GM19238 (cell line): ENCODE data around the gene SF3A2.

ENCODE experiments used
- DNase-seq: peaks from one replicate; pipeline ENCODE4 v3.0.0; 2011; ENCODE audit warnings: low spot score; ENCODE audit not compliant: insufficient read length

SF3A2 gene

DNA sequence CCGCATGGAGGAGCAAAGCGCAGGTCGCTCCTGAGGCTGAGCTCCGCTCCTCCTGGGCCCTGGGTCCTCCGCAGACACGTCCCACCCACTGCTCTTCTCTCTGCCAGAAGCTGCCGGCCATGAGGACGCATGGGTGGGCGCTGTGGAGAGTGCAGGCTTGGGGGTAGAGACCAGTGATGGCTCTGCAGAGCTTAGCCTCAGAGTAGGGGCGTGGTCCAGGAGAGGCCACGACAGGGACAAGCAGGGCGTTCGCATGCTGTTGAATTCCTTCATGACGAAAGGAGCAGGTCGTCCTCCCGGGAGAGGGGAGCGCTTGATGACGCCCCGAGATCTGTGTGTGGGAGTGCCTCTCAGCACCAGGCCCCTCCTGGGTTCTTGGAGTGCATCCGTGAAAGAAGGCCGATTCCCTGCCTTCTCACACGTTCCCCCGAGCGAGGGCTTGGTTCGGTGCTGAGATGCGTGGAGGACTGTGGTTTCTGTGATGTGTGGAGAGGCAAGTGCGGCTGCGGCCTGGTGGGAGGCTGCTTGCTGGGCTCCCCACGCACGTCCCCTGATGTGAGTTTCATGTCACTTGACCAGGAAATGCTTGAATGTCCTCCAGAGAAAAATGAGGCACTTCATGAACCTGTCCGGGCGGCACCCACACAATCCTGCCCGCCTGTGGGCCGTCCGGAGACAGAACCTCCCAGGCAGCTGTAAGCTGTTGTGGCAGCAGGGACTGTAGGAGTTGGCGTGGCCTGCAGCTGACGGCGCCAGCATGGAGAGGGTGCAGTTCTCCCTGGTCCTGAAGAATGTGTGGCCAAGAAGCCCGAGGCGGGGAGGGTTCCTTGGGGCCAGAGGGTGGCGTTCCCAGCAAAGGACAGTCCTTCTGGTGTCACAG, 4.5 kb downstream of the SF3A2 start:
- no peak for DNase-seq

DNA sequence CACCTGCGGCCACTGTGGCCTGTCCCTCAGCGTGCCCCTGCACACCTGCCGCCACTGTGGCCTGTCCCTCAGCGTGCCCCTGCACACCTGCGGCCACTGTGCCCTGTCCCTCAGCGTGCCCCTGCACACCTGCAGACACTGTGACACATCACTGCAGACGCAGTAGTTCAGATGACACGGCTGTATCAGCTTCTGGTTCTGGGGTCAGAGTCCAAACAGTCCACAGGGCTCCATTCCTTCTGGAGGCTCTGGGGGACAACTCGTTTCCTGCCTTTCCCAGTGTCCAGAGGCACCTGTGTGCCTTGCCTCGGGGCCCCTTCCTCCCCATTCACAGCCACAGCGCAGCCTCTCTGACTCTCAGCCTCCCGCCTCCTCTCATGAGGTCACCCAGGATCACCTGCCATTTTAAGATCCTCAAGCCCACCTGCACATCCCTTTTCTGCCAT, 5.5 kb downstream of the SF3A2 start:
- no peak for DNase-seq

DNA sequence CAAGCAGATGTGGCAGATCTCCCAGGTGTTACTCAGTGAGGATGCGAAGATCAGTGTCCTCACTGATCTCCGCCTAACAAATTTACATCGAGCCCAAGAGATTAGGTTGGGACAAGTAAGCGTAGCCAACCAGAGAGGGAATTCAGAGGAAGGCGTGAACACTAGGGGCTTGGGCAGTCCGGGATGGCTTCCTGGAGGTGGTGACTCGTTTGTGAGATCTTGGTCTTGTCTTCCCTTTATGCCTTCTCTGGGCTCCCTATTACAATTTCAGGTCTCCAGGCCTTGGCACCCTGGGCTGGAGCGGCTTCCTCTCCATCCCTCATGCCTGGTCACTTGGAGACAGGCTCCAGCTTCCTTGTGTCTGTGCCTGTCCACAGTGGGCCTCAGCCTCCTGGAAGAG, 6.2 kb downstream of the SF3A2 start:
- no peak for DNase-seq

DNA sequence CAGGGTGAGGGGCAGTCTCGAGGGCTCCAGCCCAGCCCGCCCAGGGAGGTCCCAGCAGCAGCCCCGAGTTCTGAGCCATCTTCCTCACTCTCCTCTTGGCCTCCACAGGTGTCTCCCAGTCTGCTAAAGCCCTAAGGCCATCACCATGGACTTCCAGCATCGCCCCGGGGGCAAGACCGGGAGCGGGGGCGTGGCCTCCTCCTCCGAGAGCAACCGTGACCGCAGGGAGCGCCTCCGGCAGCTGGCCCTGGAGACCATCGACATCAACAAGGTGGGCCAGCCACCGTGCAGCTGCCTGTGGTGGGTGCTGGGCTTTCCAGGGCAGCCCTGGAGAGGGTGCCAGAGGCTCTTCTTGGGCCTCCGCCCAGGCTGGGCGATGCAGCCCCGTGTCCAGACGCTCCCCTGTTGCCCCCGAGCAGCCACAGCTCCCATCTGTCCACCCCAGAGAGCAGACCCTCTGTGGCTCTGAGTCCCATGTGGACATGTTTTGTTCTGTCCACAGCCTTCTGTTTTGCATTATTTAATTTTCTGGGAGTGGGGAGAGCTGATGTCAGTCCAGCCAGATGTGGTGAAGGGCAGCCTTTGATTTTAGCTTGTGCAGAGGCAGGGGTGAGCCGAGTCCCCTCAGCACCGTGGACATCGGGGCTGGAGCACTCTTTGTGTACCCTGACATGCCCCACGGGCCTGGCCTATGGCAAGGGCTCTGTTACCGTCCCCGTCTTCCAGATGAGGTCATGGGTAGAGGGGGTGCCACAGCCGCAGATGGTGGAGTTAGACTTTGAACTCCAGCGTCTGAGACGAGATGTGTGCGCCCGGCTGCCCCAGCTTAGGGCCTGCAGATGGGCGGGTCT, 6.9 kb downstream of the SF3A2 start:
- DNase-seq = no peak

DNA sequence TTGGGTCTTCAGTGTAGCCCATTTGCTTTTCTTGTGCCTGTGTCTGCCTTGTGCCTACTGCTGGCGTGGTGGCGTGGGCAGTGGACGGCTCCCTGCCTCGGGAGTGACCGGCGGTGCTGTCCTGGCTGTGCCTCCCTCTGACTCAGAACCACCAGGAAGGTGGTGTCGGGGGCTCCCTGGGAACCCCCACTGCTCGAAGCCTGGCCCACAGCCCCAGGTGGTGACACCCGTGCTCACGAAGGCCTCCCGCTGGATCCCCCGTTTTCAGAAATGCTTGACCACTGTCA, 7.4 kb downstream of the SF3A2 start:
- no peak for DNase-seq

DNA sequence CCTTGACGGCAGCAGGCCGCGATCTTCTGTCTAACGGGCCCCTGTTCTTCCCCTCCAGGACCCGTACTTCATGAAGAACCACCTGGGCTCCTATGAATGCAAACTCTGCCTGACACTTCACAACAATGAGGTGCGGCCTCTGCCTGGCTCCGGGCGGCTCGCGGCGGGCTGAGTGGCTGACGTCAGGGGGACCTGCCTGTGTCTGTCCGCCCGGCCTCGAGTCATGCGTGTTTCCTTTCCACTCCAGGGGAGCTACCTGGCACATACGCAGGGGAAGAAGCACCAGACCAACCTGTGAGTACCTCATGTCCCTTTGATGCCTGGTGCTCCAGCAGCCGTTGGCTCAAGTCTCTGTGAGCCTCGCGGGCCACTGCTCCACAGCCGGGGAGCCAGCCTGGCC, 7.9 kb downstream of the SF3A2 start:
- DNase-seq = no peak

DNA sequence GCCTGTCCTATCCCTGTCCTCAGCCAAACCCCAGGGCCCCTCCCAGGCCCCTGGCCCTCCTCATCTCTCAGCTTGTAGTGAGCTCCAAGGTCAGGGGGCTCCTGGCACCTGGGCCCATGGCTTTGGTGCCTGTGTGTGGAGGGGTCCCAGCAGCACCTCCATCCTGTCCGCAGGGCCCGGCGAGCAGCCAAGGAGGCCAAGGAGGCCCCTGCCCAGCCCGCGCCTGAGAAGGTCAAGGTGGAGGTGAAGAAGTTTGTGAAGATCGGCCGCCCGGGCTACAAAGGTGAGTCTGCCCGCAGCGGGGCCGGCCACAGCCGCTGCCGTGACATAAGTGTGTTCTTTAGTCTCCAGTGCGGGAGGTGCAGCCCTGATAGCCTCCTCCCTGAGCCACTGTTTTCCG, 8.6 kb downstream of the SF3A2 start:
- no peak for DNase-seq

DNA sequence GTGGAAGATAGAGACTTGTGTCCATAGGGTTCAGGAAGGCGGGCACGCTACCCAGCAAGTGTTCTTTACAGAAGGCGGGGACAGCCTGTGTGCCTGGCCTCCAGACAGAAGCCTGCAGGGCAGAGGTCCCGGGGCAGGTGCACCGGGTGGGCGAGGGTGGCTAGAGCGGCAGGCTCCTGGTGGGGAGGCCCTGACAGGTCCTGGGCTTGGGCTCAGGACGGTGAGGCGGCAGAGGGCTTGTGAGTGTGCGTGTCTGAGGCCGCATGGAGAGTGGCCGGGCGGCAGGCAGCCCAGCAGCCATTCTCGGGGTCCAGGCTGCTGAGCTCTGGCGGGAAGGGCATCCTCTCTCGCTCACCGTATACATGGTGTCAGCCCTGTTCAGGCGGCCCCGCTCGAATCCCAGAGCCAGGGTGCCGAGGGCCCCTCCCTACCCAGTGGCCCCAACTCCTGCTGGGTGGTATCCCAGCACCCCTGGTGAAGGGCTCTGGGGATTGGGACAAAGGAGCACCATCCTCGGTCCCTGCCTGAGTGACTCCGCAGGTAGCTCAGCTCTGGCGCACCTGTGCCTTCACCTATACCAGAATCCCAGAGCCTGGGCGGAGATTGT, 9.5 kb downstream of the SF3A2 start:
- no peak for DNase-seq

DNA sequence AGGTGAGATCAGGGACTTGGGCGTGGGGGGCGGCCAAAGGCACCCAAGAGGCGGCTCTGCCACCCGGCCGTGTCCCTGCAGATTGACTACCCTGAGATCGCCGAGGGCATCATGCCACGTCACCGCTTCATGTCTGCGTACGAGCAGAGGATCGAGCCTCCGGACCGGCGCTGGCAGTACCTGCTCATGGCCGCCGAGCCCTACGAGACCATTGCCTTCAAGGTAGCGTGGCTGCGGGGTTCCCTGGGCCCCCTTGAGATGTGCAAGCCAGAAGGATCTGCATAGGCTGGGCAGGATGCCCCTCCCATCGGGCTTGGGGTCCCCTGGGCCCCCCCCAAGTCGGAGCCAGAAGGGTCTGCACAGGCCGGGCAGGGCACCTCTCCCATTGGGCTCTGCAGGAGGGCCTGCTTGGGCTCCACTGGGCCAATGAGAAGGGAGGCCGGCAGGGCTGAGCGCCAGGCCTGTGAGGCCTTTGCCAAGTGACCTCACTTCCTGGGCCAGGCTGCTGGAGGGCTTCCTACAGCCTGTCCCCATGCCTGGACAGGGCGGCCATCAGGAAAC, 10.3 kb downstream of the SF3A2 start:
- no peak for DNase-seq

DNA sequence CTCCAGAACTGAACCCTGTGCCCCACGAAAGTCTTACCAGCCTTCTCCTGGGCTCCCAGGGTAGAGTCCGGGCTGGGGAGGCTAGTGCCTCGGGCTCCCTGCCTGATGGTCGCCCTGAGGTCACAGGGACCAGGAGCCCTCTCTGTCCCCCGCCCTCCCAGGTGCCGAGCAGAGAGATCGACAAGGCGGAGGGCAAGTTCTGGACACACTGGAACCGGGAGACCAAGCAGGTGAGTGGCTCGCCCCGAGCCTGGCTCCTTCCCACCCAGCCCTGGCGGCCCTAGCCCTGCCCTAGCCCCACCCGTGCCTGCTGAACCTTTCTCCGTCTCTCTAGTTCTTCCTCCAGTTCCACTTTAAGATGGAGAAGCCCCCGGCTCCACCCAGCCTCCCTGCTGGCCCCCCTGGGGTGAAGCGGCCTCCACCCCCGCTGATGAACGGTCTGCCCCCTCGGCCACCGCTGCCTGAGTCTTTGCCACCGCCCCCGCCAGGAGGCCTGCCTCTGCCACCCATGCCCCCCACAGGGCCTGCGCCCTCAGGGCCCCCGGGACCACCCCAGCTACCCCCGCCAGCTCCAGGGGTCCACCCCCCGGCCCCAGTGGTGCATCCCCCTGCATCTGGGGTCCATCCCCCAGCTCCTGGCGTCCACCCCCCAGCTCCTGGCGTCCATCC, 10.9 kb downstream of the SF3A2 start:
- DNase-seq = no peak

DNA sequence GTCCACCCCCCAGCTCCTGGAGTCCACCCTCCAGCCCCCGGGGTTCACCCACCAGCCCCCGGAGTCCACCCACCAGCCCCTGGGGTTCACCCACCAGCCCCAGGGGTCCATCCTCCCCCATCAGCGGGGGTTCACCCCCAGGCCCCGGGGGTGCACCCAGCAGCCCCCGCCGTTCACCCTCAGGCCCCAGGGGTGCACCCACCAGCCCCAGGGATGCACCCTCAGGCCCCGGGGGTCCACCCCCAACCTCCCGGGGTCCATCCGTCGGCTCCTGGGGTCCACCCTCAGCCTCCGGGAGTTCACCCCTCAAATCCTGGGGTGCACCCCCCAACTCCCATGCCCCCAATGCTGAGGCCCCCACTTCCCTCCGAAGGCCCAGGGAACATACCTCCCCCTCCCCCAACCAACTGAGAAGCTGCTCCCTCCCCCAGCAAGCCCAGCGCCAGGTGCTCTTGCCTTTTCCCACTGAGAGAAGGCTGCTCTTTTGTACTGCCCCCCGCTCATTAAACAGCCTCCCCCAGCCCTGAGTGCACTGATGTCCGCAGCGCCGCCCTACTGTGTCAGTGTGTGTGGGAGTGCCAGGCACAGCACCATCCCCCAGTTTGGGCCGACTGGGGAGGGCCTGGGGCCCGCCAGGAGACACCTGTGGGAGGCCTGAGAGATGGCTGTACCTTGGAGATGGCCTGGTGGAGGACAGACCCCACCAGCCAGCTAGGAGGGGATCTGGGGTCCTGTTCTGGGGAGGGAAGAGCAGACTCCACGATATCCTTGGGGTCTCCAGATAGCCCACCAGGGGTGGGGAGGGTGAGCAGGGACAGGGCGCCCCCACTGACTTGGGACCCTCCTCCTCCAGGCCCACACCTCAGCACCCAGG, 11.7 kb downstream of the SF3A2 start:
- DNase-seq = no peak

DNA sequence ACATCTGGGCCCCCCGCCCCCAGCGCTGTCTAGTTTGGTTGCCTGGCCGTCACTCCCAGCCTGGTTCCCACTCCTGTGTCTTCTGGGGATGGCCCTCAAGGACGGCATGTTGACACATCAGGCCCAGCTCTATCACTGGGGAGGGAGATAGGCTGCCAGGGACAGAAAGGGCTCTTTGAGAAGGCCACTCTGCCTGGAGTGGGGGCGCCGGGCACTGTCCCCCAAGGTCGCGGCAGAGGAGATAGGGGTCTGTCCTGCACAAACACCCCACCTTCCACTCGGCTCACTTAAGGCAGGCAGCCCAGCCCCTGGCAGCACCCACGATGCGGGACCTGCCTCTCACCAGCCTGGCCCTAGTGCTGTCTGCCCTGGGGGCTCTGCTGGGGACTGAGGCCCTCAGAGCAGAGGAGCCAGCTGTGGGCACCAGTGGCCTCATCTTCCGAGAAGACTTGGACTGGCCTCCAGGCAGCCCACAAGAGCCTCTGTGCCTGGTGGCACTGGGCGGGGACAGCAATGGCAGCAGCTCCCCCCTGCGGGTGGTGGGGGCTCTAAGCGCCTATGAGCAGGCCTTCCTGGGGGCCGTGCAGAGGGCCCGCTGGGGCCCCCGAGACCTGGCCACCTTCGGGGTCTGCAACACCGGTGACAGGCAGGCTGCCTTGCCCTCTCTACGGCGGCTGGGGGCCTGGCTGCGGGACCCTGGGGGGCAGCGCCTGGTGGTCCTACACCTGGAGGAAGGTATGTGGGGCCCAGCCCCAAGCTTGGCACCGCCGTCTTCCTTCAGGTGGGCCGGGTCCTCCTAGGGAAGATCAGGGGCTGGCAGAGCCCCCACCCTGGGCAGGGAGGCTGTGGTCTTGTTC, 12.6 kb downstream of the SF3A2 start, which contains the start of gene AMH:
Gene AMH (plus strand): TSS at position 314 of the 857 bp plus-strand sequence. CDS start 10 bp downstream, at position 324.
- DNase-seq = no peak

DNA sequence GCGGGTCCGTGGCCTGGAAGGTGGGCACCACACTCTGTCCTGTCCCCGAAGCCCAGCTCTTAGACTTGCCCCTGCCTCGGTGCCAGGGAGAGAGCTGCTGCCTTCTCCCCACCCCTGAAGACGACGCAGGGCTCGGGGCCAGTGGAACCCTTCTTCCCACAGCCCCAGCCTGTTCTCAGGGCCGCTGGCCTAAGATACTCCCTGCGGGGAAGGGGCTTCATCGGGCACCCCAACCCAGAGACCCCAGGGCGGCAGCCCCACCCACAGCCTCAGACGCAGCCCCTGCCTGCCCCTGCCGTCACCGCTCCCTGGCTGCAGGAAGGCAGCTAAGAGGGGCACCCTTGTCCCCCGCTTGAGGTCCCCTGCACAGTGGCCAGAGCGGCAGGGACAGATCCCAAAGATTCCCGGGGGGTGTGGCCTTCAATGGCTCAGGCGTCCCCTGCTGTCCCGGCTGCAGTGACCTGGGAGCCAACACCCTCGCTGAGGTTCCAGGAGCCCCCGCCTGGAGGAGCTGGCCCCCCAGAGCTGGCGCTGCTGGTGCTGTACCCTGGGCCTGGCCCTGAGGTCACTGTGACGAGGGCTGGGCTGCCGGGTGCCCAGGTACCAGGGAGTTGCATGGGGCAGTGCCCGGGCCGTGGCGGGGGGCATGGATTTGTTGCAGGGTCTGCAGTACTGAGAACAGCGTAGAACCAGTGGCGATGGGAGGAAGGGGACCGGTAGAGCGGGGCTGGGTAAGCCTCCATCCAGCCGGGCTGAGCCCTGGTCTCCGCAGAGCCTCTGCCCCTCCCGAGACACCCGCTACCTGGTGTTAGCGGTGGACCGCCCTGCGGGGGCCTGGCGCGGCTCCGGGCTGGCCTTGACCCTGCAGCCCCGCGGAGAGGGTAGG, 13.5 kb downstream of the SF3A2 start:
- no peak for DNase-seq

DNA sequence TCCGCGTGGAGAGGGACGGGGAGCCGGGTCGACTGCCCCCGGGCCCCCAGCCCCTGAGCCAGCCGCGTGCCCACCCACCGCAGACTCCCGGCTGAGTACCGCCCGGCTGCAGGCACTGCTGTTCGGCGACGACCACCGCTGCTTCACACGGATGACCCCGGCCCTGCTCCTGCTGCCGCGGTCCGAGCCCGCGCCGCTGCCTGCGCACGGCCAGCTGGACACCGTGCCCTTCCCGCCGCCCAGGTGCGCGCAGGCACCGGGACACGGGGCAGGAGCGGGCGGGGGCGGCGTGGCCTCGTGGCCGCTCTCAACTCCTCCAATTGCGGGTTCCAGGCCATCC, 14.1 kb downstream of the SF3A2 start:
- no peak for DNase-seq

DNA sequence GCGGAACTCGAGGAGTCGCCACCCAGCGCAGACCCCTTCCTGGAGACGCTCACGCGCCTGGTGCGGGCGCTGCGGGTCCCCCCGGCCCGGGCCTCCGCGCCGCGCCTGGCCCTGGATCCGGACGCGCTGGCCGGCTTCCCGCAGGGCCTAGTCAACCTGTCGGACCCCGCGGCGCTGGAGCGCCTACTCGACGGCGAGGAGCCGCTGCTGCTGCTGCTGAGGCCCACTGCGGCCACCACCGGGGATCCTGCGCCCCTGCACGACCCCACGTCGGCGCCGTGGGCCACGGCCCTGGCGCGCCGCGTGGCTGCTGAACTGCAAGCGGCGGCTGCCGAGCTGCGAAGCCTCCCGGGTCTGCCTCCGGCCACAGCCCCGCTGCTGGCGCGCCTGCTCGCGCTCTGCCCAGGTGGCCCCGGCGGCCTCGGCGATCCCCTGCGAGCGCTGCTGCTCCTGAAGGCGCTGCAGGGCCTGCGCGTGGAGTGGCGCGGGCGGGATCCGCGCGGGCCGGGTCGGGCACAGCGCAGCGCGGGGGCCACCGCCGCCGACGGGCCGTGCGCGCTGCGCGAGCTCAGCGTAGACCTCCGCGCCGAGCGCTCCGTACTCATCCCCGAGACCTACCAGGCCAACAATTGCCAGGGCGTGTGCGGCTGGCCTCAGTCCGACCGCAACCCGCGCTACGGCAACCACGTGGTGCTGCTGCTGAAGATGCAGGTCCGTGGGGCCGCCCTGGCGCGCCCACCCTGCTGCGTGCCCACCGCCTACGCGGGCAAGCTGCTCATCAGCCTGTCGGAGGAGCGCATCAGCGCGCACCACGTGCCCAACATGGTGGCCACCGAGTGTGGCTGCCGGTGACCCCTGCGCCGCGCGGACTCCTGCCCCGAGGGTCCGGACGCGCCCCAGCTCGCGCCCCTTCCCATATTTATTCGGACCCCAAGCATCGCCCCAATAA, 14.8 kb downstream of the SF3A2 start:
- no peak for DNase-seq

DNA sequence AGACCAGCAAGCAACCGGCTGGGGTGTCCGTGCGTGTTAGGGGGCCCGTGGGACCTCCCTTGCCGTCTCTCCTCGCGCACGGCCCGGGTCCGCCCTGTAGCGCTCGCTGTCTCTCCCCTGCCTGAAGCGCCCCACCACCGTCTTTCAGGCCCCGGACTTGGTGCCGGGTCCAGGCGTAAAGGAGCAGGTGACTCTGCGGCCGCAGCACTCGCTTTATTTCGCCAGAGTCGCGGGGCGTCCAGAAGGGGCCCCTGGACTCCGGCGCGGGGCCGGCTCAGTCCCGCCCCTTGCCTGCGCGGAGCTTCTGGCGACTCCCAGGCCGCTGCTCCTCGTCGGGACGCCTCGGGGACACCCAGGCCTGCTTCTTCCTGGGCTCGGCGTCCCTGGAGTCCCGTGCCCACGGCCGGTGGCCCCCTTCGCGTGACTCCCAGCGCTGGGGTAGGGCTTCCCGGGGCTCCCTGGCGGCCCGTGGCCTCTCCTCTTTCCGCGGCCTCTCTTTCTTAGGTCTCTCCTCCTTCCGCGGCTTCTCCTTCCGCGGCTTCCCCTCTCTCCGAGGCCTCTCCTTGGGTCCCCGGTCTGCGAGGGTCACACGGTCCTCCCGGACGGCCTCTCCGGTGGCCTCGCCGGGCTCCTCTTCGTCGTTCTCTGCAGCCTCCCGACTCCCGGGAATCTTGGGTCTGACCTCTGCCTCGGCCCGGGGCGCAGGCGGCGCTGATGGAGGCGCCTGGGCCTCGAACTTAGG, 15.6 kb downstream of the SF3A2 start:
- DNase-seq = no peak

DNA sequence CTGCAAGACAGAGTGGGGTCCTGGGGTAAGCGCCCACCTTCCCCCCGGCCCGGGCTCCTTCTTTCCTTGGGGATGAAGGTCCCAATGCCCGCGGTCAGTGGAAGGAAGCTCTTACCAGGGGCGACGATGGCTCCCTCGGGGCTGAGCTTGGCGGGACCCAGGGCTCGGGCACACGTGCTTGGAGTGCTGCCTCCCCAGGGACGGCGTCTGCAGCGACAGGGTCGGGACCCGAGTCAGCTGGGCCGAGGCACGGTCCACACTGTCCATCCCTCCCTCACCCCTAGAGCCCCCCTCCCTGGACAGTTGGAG, 16.1 kb downstream of the SF3A2 start:
- no peak for DNase-seq
